ENCODE measurements around the gene ZNF768. TPM values are rescaled to one million over a fixed set of nuclear protein-coding genes. Genes with fewer than 3 reads are reported as not detected.

The ZNF768 gene
- total and polyA plus RNA-seq, 2 donors from 2014 or later, result 36.2 to 46.9 TPM

GRCh38 chr16:30510376-30510938 is 15.9 kb downstream of the ZNF768 start:
- FAIRE-seq (no peak), DNase-seq (no peak)
- Histone ChIP-seq H3K4me3 (ENCODE audit: low read length in 3 of 3) (no peak overlapping the region), H3K27me3 (ENCODE audit: control insufficient read depth, insufficient read depth, low read length) (no peaks in the 10 kb centered on the region), H3K36me3 (ENCODE audit: control insufficient read depth in 2 of 3, insufficient read depth in 3 of 3, low read length in 3 of 3) (no peaks in the 10 kb centered on the region), H3K27ac (ENCODE audit: low read depth in 2 of 2, low read length in 2 of 2) (no peak overlapping the region), H3K9me3 (ENCODE audit: control insufficient read depth in 2 of 3, insufficient read depth in 1 of 3, low read length in 3 of 3) (no peaks in the 10 kb centered on the region), H3K9ac (ENCODE audit: low read length in 3 of 3) (no peak overlapping the region), H3K4me1 (ENCODE audit: control insufficient read depth in 2 of 3, insufficient read depth in 2 of 3, low read depth in 1 of 3, low read length in 3 of 3) (peaks cover 0 to 9% (median 0%) of the 10 kb centered on the region in 3 donors)
- TF ChIP-seq CTCF (IDR thresholded peaks at IDR 0.05; ENCODE audit: borderline replicate concordance, extremely low read depth, insufficient read depth), result no peak
- intact Hi-C loops (cut with DNase I), result loop anchor here (10.0 kb wide), 1 partner anchor 56 kb away; no protein-coding TSS in a partner anchor

GRCh38 chr16:30509081-30509765 is 17.1 kb downstream of the ZNF768 start:
- no peaks in the 10 kb centered on the region for H3K9me3 ChIP-seq (ENCODE audit: control insufficient read depth in 2 of 3, insufficient read depth in 1 of 3, low read length in 3 of 3)
- no peak for DNase-seq
- no peaks in the 10 kb centered on the region for H3K27me3 ChIP-seq (ENCODE audit: control insufficient read depth, insufficient read depth, low read length)
- intact Hi-C loops (cut with DNase I), result no loop called here
- FAIRE-seq, result no peak
- H3K4me3 ChIP-seq (ENCODE audit: low read length in 3 of 3), result no peak overlapping the region
- no peak overlapping the region for H3K27ac ChIP-seq (ENCODE audit: low read depth in 2 of 2, low read length in 2 of 2)
- peaks cover 0 to 9% (median 0%) of the 10 kb centered on the region in 3 donors for H3K4me1 ChIP-seq (ENCODE audit: control insufficient read depth in 2 of 3, insufficient read depth in 2 of 3, low read depth in 1 of 3, low read length in 3 of 3)
- no peaks in the 10 kb centered on the region for H3K36me3 ChIP-seq (ENCODE audit: control insufficient read depth in 2 of 3, insufficient read depth in 3 of 3, low read length in 3 of 3)
- TF ChIP-seq CTCF (IDR thresholded peaks at IDR 0.05; ENCODE audit: borderline replicate concordance, extremely low read depth, insufficient read depth), result no peak
- no peak overlapping the region for H3K9ac ChIP-seq (ENCODE audit: low read length in 3 of 3)

GRCh38 chr16:30503403-30504296 is 22.7 kb downstream of the ZNF768 start:
- no peak for FAIRE-seq
- TF ChIP-seq CTCF (IDR thresholded peaks at IDR 0.05; ENCODE audit: borderline replicate concordance, extremely low read depth, insufficient read depth), result no peak
- Histone ChIP-seq H3K9me3 (ENCODE audit: control insufficient read depth in 2 of 3, insufficient read depth in 1 of 3, low read length in 3 of 3) (no peaks in the 10 kb centered on the region), H3K4me3 (ENCODE audit: low read length in 3 of 3) (no peak overlapping the region), H3K27me3 (ENCODE audit: control insufficient read depth, insufficient read depth, low read length) (no peaks in the 10 kb centered on the region), H3K9ac (ENCODE audit: low read length in 3 of 3) (no peak overlapping the region), H3K36me3 (ENCODE audit: control insufficient read depth in 2 of 3, insufficient read depth in 3 of 3, low read length in 3 of 3) (no peaks in the 10 kb centered on the region), H3K27ac (ENCODE audit: low read depth in 2 of 2, low read length in 2 of 2) (no peak overlapping the region), H3K4me1 (ENCODE audit: control insufficient read depth in 2 of 3, insufficient read depth in 2 of 3, low read depth in 1 of 3, low read length in 3 of 3) (no peaks in the 10 kb centered on the region)
- intact Hi-C loops (cut with DNase I), result no loop called here
- DNase-seq, result no peak
